GM18498 (cell line): ENCODE results near the gene OOSP3.
A peak's percentile ranks its signal among the peaks of the same experiment; 100 is the strongest.
"Not testable (repeated sequence)": the region's sequence is repeated elsewhere in the genome, so short reads cannot be mapped to it uniquely, and the experiment has no call there.

Experiments used
- ATAC-seq: cut with Tn5 transposase; IDR thresholded peaks from one replicate; pipeline ENCODE4 v1.9.1; 2021; ENCODE audit warnings: mild to moderate bottlenecking, moderate library complexity; ENCODE audit not compliant: unreplicated experiment

Gene OOSP3, protein sequence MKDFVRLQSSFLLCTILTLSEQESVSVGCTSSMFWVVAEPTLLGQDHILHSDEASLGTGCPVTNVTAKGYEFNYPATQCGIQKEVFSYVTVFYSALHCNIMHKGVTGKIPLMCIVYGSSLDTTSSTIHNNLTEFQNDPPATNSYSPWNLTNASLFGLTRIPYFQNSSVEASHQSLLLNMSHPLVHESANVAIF

DNA sequence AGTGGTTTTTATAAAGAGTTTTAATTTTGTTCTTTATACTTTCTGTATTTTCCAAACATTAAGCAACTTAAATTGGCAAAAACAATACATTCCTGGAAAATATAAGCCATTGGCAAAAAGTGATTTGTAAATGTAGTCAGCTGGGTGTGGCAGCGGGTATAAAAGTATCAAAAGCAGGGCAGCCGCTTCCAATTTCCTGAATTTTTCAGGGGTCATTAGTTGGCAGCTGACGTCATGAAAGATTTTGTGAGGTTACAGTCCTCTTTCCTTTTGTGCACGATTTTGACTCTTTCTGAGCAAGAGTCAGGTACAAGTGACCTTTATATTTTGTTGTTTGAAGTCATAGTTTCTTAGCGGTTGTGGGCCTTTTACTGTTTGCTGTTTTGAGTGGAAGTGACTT, at the start of gene OOSP3:
OOSP3 (plus strand) TSS at position 208 of the 400 bp plus-strand sequence; CDS start at position 235, 27 bp downstream.
- ATAC-seq: no peak

DNA sequence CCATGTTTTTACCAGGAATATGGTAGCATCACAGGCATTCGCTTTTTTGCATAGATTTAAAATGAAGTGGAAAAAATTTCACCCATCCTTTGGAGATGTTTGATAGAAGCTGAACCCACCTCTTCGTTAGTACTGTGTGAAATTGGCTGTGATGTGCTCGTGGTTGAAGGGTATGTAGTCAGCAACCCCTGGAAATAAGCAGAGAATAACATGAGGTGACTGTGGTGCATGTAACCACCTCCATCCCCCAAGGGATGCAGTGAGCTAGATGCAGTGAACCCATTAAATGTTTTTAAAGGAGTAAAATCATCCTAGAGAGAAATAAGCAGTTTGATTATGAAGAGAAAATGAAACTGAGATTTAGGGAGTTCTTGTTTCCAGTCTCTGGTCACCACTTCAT, 49.2 kb upstream of the OOSP3 start:
- no peak for ATAC-seq

DNA sequence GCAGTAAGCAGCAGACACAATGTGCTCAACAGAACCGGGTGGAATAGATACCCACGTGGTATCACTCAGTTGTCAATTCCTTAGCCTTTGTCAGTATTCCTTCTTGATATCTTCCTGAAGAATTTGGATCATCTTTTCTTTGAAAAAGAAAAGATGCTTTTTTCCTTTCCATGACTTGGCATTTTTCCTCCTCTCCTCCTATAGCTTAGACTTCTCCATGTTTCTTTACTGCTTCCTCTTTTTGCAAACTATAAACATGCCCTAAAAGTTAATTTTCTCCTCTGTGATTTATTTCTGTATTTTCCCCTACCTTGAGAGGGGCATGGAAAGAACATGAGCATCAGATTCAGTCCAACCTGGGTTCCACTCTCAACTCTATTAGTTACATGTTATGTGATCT, 45.0 kb upstream of the OOSP3 start:
- no peak for ATAC-seq

DNA sequence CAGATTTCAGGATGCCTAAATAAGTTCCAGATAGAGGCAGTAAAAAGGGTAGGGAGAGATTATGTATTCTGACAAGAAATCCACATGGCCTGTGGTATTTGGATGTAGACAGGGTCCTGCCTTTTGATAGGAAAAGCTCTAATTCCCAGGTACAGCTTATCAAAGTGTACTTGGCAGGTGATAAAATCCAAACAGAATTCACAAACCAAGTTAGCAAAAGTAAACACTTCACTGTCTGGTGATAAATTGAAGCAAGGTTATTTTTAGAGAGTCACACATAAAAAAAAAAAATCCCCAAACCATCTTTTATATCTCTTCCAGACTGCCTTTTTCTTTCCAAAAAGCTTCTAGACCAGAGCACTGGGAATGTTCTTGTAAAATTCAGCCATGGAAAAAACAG, 39.0 kb upstream of the OOSP3 start:
- no peak for ATAC-seq

DNA sequence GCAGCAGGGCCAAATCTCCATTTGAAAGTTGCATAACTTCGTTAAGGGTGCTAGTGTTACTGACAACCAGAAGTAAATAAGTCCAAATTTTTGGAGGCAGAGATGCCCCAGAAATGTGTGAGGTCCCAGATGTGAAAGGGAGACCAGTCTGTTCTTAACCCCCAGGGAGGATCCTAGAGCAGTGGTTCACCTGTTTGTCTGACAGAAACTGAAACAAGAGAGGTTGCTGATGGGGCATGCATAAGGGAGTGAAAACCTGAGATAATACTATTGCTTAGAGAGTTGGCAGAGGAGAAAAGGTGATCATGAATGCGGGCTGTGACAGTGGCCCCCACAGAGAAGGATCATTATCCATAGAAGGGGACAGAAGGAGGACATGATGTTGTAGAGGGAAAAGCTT, 37.1 kb upstream of the OOSP3 start:
- ATAC-seq: peak; percentile 64

DNA sequence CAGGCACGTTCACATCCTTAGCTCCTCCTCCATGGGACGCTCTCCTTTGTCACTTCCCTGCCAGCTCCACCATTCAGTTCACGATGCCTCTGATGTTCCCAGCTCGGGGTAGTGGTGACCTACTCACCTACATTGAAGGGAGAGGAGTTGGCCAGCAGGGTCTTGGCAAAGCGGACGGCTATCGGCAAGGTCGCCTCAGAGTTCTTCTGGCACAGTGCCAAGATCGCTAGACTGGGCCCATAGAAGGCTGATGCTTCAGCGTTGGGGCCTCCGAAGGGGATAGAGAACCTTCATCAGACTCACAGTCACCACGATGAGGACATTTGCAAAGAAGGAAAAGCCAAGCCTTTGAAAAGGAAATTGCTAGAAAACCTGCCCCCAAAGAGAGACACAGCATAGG, 36.3 kb upstream of the OOSP3 start:
- no peak for ATAC-seq

DNA sequence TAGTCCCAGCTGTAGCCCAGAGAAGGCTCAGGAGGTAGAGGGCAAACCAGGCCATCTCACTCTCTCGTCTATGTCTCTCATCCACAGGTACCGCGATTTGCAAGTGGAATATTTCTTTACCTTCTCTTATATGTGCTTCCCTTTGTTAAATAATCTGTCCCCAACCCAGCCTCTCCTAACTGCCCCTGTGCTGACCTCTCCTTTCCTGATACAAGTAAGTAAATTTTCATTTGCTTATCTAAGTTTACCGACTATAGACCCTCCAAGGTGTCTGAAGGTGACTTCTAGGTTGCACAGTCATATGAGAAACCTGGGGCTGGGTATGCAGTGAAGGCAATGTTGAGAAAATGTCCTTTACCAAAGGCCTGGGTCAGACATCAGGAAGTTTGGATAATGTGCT, 33.2 kb upstream of the OOSP3 start, which contains the start of gene CBLIF:
CBLIF (minus strand) TSS at position 101 of the 400 bp plus-strand sequence; CDS start at position 55, 46 bp downstream.
- ATAC-seq: no peak

DNA sequence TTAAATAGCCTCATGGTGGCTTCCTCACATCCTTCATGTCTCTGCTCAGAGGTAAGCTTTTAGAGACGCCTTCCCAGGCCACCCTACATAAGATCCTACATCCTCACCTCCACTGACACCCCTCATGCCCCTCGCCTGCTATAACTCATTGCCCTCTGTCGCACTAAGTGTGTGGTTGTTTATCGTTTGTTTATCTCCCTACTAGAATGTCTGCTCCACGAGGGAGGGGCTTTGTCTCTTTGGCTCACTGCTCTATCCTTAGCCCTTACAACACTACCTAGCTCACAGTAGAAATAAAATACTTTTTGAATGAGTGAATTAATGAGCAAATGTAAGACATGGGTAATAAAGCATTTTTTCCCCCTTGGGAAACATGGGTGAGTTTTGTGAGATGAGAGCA, 32.0 kb upstream of the OOSP3 start:
- no peak for ATAC-seq

DNA sequence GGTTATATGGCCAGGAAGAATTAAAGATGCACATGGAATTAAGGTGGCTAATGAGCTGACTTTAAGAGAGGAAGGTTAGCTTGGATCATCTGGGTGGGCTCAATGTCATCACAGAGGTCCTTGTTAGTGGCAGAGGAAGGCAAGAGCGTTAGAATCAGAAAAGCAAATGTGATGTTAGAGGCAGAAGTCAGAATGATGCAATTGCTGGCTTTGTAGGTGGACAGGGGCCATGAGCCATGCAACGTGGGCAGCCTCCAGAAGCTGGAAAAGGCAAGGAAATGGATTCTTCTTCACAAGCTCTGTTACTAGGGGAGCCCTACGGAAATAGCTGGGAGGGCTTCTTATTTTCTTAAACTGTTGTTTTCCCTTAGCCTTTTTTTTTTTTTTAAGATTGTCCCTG, 31.0 kb upstream of the OOSP3 start:
- no peak for ATAC-seq

DNA sequence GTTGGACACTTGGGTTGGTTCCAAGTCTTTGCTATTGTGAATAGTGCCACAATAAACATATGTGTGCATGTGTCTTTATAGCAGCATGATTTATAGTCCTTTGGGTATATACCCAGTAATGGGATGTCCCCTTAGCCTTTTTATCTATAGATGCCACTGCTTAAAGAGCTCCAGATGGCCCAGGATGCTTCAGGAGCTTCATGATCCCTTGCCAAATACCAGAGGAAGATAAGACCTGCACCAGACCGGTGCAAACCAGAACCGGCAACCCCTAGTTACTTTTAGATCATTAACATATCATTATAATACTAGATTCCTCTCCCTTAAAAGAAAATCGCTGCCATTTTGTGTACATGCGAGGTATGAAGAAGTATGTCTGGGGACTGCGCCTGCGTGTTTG, 30.1 kb upstream of the OOSP3 start:
- not testable (repeated sequence) for ATAC-seq

DNA sequence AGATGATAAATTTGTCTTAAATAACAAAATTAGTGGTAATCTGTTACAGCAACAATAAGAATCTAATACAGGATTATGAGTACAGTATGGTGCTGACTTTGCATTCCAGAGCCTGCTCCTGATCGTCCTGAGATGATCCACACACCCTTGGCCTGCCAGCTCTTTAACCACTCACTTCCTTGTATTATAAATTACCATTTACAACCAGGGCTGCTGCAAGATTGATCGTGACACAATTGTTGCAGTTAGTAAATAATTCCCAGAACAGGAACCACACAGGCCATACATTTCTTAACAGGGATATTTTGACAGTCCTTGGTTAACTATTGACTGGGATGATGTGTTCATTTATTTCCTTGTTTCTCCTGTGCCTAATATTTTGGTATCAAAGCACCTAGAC, 29.5 kb upstream of the OOSP3 start:
- no peak for ATAC-seq

DNA sequence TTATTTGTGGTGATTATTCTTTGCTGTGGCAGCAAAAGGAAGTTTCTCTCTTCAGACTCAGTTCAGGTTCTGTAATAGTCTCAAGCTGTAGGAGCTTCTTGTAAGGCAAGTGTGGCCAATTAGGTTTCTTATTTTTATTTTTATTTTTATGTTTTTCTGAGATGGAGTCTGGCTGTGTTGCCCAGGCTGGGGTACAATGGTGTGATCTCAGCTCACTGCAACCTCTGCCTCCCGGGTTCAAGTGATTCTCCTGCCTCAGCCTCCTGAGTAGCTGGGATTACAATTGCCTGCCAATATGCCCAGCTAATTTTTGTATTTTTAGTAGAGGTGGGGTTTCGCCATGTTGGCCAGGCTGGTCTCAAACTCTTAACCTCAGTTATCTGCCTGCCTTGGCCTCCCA, 29.0 kb upstream of the OOSP3 start:
- not testable (repeated sequence) for ATAC-seq

DNA sequence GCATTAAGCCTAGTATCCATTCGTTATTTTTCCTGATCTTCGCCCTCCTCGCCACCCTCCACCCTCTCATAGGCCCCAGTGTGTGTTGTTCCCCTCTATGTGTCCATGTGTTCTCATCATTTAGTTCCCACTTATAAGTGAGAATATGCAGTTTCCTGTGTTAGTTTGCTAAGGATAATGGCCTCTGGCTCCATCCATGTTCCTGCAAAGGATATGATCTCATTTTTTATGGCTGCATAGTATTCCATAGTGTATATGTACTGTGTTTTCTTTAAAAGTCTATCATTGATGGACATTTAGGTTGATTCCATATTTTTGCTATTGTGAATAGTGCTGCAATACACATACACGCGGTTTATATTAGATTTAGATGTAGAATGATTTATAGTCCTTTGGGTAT, 27.2 kb upstream of the OOSP3 start:
- ATAC-seq: not testable (repeated sequence)

DNA sequence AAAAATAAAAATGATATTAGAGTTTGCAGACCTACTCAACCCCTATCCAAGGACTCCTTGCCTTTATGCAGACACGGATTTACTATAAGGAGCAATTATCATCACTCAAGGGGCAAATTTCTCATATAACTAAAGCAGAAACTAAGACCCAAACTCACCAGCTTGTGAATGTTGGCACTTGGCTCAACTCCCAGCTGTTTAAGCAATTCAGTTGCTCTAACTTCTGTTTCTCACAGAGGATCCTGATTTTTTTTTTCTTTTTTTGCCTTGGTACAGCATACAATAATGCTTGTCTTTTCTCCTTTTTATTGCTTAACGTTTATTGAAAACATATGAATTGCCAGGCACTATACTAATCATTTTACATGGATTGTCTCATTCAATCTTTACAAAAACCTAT, 23.7 kb upstream of the OOSP3 start:
- no peak for ATAC-seq

DNA sequence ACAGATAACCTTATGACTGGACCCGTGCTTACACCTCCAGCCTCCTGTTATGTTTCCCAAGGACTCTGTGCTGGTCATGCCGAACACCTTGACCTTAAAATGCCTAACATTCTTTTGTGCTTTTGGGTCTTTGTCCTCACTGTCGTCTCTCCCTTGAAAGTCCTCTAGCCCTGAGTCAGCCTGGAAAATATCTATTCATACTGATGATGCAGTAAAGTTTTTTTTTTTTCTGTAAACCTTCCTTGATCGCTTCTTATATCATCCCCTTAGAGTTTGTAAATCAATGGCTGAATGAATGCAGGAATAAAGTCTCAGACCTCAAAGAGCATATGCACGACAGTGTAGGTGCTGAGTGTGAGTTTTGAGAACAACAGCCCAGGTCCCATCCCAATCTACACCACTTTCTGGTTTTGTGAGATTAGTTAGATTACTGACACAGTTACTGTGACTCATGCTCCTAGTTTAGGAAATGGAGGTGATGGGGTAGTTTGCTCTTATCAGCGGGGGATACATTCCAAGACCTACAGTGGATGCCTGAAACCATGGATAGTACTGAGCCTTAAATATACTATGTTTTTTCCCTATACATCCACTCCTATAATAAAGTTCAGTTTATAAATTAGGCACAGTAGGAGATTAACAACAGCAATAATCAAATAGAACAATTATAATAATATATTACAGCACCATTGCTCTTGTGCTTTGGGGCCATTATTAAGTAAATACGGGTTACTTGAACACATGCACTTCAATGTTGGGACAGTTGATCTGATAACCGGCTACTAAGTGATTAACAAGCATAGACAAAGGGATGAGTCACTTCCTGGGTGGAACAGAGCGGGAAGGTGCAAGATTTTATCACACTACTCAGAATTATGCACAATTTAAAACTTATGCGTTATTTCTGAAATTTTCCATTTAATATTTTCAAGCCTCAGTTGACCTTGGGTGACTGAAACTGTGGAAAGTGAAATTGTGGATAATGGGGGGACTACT, 20.8 kb upstream of the OOSP3 start:
- ATAC-seq: no peak

DNA sequence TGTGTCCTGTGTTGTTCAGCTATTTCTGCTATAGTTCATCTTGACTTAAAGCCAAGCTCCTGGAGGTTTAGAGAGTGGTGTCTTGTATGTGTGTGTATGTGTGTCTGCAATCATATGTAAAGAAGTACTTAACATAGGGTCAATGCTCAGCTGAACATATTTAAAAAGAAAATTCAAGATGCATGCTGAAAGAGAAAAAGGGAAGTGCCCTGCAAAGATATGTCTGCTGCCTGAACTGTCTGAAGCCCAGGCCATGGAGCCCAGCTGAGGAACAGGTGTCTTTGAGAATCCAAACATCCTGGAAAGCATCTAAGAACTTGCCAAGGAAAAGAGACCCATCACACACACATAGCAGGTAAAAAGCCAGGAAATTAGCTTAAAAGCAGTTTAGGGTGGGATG, 18.9 kb upstream of the OOSP3 start:
- no peak for ATAC-seq

DNA sequence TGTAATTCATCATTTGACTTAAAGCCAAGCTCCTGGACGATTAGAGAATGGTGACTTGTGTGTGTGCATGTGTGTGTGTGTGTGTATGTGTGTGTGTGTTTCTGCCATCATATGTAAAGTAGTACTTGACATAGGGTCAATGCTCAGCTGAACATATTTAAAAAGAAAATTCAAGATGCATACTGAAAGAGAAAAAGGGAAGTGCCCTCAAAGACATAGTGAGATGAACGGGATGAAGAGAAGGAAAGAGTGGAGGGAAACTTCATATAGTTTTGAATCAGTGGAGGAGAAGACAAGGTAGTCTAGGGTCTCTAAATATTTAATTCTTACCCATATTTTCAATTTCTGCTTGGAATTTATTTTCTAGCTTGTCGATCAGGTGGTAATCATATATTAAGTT, 16.3 kb upstream of the OOSP3 start:
- no peak for ATAC-seq

DNA sequence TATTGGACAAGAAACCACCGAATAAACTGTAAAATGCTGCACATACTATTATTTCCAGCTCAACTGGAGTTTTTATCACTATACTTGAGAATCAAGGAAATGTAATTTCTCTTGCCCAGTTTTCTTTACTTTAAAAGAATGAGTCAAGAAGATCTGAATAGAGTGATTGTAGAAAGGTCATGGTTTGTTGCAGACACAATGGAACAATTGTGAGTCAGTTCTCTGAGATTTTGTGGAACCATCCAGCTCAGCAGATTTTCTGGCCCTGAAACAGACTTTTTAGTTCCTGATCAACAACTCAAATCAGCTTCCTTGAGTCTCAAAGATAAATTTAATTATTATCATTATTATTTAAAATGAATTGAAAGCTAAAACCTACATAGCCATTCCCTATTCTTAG, 13.6 kb upstream of the OOSP3 start:
- no peak for ATAC-seq

DNA sequence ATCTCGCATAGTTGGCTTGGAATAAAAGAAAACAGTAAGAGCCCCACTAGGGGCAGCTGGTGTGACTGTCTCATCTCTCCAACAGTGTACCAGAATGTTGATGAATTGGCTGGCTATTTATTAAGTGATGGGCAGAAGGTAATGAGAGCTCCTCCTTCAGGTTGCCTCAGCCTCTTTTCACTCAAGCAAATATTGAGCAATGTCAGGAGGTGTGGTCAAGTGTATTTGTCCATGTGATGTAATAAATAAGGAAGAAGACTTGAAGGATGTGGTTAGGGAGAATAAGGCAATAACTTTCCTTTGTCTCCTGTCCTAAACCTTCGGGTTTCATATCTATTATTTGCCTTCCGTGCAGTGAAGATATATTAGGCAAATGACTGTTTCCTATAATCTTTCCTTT, 12.2 kb upstream of the OOSP3 start, which contains the start of gene TCN1:
TCN1 (minus strand) TSS at position 91 of the 400 bp plus-strand sequence; CDS start at position 74, 17 bp downstream.
- no peak for ATAC-seq

DNA sequence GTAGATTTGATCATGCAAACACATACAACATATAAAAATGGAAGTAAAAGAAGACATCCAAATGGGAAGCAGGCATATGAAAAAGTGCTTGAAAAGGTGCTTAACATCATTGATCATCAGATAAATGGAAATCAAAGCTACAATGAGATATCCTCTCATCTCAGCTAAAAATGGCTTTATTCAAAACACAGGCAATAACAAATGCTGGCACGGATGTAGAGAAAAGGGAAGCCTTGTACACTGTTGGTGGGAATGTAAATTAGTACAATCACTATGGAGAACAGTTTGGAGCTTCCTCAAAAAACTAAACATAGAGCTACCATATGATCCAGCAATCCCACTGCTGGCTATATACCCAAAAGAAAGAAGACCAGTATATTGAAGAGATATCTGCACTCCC, 11.7 kb upstream of the OOSP3 start:
- ATAC-seq: no peak

DNA sequence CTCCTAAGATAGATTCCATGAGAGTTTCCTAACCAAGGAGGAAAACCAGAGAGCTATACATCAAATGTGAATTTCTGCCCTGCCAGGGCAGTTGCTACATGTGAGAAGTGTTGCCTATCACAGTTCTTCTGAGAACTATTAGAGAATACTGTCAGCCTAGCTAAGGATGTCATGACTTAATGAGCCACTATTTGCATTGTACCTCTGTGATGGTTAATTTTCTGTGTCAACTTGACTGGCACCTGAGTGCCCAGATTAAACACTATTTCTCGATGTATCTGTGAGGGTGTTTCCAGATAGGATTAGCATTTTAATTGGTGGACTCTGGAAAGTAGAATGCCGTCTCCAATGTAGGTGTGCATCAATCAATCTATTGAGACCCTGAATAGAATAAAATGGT, 10.6 kb upstream of the OOSP3 start:
- no peak for ATAC-seq

DNA sequence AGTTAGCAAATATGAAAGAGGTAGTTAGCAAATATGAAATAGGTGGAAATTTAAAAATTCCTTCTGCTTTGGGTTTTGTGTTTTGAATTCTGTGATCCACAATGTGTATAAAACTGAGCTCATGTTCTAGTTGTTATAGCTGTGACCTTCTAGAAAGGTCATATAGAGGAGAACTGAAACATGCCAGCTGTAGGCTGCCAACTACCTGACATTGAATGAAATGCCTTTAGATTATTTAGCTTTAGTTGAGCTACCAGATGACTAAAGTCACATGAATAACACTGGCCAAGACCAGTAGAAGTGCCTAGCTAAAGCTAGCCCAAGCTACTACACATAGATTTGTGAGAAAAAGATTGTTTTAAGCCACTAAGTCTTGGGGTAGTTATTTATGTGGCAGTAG, 6.5 kb upstream of the OOSP3 start:
- no peak for ATAC-seq
